GM21528 (cell line): ENCODE measurements around the gene TPRX2.
"Not testable (repeated sequence)": the region's sequence is repeated elsewhere in the genome, so short reads cannot be mapped to it uniquely, and the experiment has no call there.

ENCODE experiments used
- ATAC-seq: cut with Tn5 transposase; IDR thresholded peaks from one replicate; pipeline ENCODE4 v1.9.1; 2021; ENCODE audit warnings: mild to moderate bottlenecking, moderate library complexity; ENCODE audit not compliant: unreplicated experiment, low FRiP score

The TPRX2 gene

GRCh38 chr19:47860602-47861297 is 1.7 kb downstream of the TPRX2 start:
- no peak for ATAC-seq

- ATAC-seq = no peak
Measured at GRCh38 chr19:47861630-47862029, 2.6 kb downstream of the TPRX2 start.

GRCh38 chr19:47863514-47863936 is 4.5 kb downstream of the TPRX2 start:
- ATAC-seq = no peak

GRCh38 chr19:47865166-47865565 is 6.1 kb downstream of the TPRX2 start:
- no peak for ATAC-seq

GRCh38 chr19:47878906-47879305 is 19.9 kb downstream of the TPRX2 start:
- ATAC-seq = no peak

GRCh38 chr19:47879385-47879784 is 20.4 kb downstream of the TPRX2 start:
- not testable (repeated sequence) for ATAC-seq

- ATAC-seq = no peak
Measured at GRCh38 chr19:47881757-47882156, 22.7 kb downstream of the TPRX2 start.

- ATAC-seq = no peak
Measured at GRCh38 chr19:47882890-47883289, 23.9 kb downstream of the TPRX2 start.

- ATAC-seq = no peak
Measured at GRCh38 chr19:47885067-47885463, 26.0 kb downstream of the TPRX2 start.

GRCh38 chr19:47886010-47886559 is 27.1 kb downstream of the TPRX2 start, which contains the start of gene SULT2A1:
TSS of gene SULT2A1 (minus strand) at chr19:47886315. CDS start at chr19:47886257, 58 bp downstream.
- no peak for ATAC-seq

GRCh38 chr19:47890865-47891621 is 32.0 kb downstream of the TPRX2 start:
- ATAC-seq = no peak

- no peak for ATAC-seq
Measured at GRCh38 chr19:47891622-47891922, 32.5 kb downstream of the TPRX2 start.

GRCh38 chr19:47891923-47892666 is 33.1 kb downstream of the TPRX2 start:
- ATAC-seq = no peak

- no peak for ATAC-seq
Measured at GRCh38 chr19:47895165-47895782, 36.2 kb downstream of the TPRX2 start.

- ATAC-seq = no peak
Measured at GRCh38 chr19:47896019-47896418, 37.0 kb downstream of the TPRX2 start.

- no peak for ATAC-seq
Measured at GRCh38 chr19:47896773-47897172, 37.7 kb downstream of the TPRX2 start.

GRCh38 chr19:47897861-47898260 is 38.8 kb downstream of the TPRX2 start:
- no peak for ATAC-seq

GRCh38 chr19:47899335-47899734 is 40.3 kb downstream of the TPRX2 start:
- ATAC-seq = no peak

GRCh38 chr19:47901370-47901769 is 42.3 kb downstream of the TPRX2 start:
- no peak for ATAC-seq

GRCh38 chr19:47909350-47909749 is 50.3 kb downstream of the TPRX2 start:
- ATAC-seq = not testable (repeated sequence)

- not testable (repeated sequence) for ATAC-seq
Measured at GRCh38 chr19:47910191-47910590, 51.2 kb downstream of the TPRX2 start.
